Fibroblast of villous mesenchyme (primary cell): Measurements from ENCODE around the gene FUNDC2. TPM values are rescaled to one million over a fixed set of nuclear protein-coding genes. Genes with fewer than 3 reads are reported as not detected.
"Not testable (repeated sequence)": the region's sequence is repeated elsewhere in the genome, so short reads cannot be mapped to it uniquely, and the experiment has no call there.

Experiments used
- DNase-seq: peaks from one replicate; pipeline ENCODE4 v3.0.0-alpha.2; 2010; ENCODE audit warnings: low read depth
- H3K4me3 ChIP-seq: 2 replicates; pipeline ENCODE4 v1.5.1; 2011; ENCODE audit warnings: low read depth, mild to moderate bottlenecking, low read length
- total RNA-seq: library from RNA; depleted of rRNA; stranded (reverse); fragments of >200 nt; gene quantifications from 2 replicates; pipeline ENCODE4 v1.2.3, GENCODE V29; 2012
- TF ChIP-seq, protein P1 (sequence below): IDR thresholded peaks from 2 replicates; pipeline ENCODE4 v1.5.1; 2012; ENCODE audit warnings: low read depth, mild to moderate bottlenecking, low read length; ENCODE audit not compliant: insufficient read depth

Gene FUNDC2
- total RNA-seq, 1 donor: 31.5 TPM

DNA sequence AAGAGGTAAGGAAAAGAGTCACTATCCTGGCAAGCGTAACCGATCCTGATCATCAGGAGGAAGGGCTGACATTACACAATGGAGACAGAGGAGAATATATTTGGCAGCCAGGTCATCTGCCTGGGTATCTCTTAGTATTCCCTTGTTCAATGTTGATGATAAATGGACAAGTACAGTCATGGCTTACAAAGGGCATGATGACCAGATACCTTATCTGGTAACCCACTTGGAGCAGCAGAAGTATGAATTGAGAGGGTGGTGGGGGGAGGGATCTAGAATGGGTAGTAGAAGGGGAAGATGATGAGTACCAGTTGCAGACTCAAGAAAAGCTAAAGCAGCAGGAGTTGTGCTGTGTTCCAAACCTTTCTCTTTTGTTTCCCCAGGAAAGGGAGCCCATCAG lies 21.5 kb upstream of the FUNDC2 start:
- H3K4me3 ChIP-seq: no peak overlapping the region
- TF ChIP-seq, protein P1, sequence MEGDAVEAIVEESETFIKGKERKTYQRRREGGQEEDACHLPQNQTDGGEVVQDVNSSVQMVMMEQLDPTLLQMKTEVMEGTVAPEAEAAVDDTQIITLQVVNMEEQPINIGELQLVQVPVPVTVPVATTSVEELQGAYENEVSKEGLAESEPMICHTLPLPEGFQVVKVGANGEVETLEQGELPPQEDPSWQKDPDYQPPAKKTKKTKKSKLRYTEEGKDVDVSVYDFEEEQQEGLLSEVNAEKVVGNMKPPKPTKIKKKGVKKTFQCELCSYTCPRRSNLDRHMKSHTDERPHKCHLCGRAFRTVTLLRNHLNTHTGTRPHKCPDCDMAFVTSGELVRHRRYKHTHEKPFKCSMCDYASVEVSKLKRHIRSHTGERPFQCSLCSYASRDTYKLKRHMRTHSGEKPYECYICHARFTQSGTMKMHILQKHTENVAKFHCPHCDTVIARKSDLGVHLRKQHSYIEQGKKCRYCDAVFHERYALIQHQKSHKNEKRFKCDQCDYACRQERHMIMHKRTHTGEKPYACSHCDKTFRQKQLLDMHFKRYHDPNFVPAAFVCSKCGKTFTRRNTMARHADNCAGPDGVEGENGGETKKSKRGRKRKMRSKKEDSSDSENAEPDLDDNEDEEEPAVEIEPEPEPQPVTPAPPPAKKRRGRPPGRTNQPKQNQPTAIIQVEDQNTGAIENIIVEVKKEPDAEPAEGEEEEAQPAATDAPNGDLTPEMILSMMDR: no peak
- DNase-seq: no peak

DNA sequence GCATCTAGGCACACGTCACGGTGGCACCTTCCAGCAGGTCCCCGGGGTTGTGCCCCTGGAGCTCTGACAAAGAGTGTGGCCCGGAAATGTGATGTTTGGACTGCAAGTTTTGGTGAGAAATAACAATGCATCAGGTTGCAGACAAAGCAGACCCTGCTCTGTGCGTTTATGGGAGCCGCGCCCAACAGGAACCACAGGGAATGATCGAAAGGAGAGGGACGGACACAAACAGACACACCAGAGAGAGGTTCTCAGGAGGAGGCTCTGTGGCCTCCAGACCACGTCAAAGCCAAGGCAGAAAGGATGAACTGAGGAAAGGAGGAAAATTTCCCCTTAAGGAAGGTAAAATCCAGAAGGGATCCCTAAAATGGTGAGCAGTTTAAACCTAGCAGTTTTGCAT lies 20.3 kb upstream of the FUNDC2 start:
- not testable (repeated sequence) for H3K4me3 ChIP-seq, DNase-seq

DNA sequence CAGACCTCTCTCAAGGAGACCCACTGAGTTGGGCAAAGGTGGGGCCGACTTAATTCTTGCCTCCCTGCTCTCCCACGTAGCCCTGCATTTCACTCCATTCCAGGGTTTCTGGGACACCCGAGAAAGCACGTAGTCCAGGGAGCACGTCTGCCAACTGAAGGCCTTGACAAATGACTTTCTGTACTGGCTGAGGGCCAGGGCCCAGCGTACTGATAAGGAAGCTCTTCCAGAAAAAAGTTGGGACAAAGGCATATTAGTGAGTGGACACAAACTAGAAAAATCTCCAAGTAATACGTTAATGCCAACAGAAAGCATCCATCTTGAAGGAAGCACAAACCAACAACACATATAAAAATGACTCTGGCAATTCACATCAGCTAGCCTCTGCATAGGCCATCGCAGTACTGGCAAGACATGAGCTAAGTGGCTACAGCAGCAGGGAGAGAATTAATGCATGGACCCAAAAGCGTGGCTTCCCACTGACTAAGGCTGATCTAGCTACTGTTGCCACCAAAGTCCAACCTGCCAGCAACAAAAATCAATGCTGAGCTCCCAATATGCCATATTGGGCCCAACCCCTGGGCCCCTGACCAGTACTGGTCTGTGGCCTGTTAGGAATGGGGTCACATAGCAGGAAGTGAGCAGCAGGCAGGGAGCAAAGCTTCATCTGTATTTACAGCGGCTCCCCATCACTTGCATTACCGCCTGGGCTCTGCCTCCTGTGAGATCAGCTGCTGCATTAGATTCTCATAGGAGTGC lies 19.6 kb upstream of the FUNDC2 start:
- not testable (repeated sequence) for DNase-seq, H3K4me3 ChIP-seq

DNA sequence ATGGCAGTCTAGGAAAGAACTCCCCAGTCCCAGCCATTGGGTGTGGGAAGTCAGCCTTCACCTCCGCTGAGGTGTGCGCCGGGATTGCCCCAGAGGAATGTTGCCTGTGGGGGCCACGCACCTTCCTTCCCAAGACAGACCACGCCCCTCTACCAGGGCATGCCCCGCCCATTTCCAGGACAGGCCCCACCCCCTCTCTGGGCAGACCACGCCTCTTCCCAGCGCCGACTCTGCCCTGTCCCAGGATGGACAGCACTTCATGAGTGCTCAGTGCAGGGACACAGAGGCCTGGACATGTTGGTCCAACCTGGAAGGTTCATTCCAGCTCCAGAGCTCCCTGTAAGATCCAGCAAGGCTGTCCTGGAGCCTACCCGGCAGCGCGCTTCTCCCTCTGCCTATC lies 18.1 kb upstream of the FUNDC2 start:
- not testable (repeated sequence) for H3K4me3 ChIP-seq, DNase-seq

DNA sequence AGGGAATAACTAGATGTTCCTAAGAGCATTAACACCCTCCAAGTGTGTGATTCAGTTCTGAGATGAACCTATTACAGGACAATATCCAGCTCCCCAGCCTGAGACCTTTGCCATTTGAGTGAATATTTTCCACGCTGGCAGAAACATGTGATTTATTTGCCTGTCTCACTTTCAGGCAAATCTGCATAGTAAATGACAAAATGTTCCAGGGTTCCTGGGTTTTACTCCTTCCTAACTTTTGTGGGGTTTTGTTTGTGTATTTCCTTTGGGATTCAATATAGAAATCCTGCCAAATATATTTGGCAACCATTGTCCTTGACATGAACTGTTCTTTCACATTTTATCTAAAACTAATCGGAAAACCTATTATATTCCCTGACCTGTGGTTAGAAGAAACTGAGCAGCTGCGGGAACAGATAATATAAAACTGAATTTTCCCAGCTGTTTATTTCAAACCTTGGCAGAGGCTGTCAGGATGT lies 16.6 kb upstream of the FUNDC2 start:
- no peak for DNase-seq
- H3K4me3 ChIP-seq: no peak overlapping the region
- TF ChIP-seq, protein P1: no peak

DNA sequence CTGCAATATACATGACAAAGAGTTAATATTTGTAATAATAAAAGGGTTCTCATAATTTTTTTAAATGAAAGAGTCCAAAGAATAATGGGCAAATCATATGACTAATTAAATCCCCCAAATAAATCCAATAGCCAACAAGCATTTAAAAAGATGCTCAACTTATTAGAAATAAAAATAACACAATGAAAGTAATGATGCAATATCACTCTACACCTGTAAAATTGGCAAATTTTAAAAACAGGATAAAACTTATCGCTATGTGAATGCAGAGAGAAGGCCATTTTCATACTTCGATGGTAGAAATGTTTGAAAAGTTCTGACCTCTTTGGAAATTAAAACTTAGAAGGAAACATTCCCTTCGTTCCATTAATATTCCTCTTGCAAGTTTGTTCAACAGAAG lies 6.1 kb upstream of the FUNDC2 start:
- TF ChIP-seq, protein P1: no peak
- DNase-seq: no peak
- no peak overlapping the region for H3K4me3 ChIP-seq

DNA sequence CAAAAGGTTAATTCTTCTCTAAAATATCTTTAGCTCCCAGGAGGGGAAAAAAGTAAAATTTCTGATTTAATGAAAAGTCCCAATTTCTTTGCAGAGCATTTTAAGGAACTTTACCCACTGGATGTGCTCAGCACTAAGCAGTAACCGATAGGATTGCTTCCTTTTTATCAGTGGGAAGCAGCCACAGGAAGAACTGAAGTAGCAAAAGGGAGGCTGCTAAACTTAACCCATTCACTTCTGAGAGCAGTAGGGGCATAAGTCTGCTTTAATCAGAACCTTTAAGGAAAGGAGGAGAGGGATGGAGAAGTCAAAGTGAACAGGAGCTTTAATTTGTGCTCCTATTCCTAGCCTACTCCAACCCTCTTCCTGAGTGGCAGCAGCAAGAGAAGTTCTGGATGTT lies 4.1 kb upstream of the FUNDC2 start, which contains the start of gene F8:
TSS of gene F8 (minus strand) at position 139 of the 400 bp plus-strand sequence. CDS start 171 bp downstream, outside the sequence.
- TF ChIP-seq, protein P1: no peak
- no peak for DNase-seq
- no peak within 1 kb of the TSS for H3K4me3 ChIP-seq

DNA sequence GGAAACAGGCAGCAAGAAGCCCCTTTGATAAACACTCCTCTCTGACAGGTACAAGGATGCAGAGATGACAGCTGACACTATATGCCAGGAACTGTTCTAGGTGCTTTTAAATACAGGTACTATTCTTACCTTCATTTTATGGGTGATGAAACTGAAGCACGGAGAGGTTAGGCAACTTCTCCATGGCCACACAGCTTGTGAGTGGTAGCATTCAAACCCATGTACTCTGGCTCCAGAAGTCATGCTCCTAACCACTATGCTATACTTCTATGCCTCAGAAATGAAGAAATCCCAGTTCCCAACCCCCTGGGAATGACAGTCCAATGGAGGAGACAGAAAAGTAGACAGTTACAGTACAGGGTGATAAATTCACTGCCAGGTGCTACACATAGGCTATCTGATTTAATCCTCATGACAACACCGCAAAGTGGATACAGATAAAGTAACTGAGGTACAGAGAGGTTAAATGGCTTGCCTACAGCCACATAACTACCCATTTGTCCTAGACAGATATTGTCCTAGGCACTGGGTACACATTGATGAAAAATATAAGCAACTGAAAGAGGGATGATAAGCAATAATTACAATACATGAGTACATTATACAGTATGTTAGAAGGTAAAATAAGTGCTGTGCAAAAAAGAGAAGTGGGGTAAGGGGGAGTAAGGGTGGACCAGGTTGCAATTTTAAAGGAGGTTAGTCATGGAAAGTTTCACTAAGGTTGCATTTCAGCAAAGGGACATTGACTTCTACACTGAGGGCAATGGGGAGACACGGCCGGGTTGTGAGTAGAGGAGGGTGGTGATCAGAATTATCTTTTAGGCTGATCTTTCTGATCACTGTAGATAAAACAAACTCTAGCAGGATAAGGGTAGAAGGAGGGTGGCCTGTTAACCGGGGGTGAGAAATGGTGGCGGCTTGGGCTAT lies 2.5 kb upstream of the FUNDC2 start:
- TF ChIP-seq, protein P1: no peak
- no peak for DNase-seq
- H3K4me3 ChIP-seq: no peak overlapping the region
